Esophagus (tissue), 2 donors: ENCODE results near the gene WDR88. TPM values are rescaled to one million over a fixed set of nuclear protein-coding genes. Genes with fewer than 3 reads are reported as not detected.
"Not testable (repeated sequence)": the region's sequence is repeated elsewhere in the genome, so short reads cannot be mapped to it uniquely, and the experiment has no call there.

ENCODE experiments used
- H3K27ac ChIP-seq, 2 donors: one replicate each; pipeline ENCODE4 v1.5.1; 2013; ENCODE audit warnings: low read depth in 2 of 2, mild to moderate bottlenecking in 2 of 2, inconsistent platforms in 1 of 2, low read length in 1 of 2, moderate library complexity in 1 of 2
- H3K27me3 ChIP-seq, 2 donors: one replicate each; pipeline ENCODE4 v1.6.1; 2013; ENCODE audit warnings: low read length in 2 of 2, control low read depth in 1 of 2, mild to moderate bottlenecking in 1 of 2; ENCODE audit not compliant: insufficient read depth in 2 of 2, control insufficient read depth in 1 of 2
- H3K36me3 ChIP-seq, 2 donors: one replicate each; pipeline ENCODE4 v1.6.1; 2013; ENCODE audit warnings: low read length in 1 of 2; ENCODE audit not compliant: control insufficient read depth in 2 of 2, insufficient read depth in 2 of 2
- H3K4me1 ChIP-seq, 2 donors: one replicate each; pipeline ENCODE4 v1.6.1; 2013; ENCODE audit warnings: low read length in 1 of 2; ENCODE audit not compliant: control insufficient read depth in 2 of 2, insufficient read depth in 2 of 2
- H3K4me3 ChIP-seq, 2 donors: one replicate each; pipeline ENCODE4 v1.5.1; 2013; ENCODE audit warnings: low read length in 2 of 2, mild to moderate bottlenecking in 2 of 2, low read depth in 1 of 2, moderate library complexity in 1 of 2
- H3K9me3 ChIP-seq, 2 donors: one replicate each; pipeline ENCODE4 v1.6.1; 2013; ENCODE audit warnings: mild to moderate bottlenecking in 2 of 2, low read depth in 1 of 2, low read length in 1 of 2, moderate library complexity in 1 of 2; ENCODE audit not compliant: control insufficient read depth in 2 of 2, insufficient read depth in 1 of 2
- WGBS, 2 donors: extraction: QIAGEN DNeasy Blood & Tissue Kit; methylation state at CpG; one replicate each; pipeline ENCODE4 v1.1.7; 2013; 5-methylcytosine and 5-hydroxymethylcytosine counted together
- polyA plus RNA-seq, 2 donors: library from polyadenylated mRNA; stranded (reverse); fragments of 200-250 nt; gene quantifications; one replicate each; pipeline ENCODE4 v1.2.3, GENCODE V29; 2013
- donor health status: healthy with polysubstance abuse.
- donor health status: Bipolar disorder and iron deficiency.

The WDR88 gene
- polyA plus RNA-seq, 2 donors, result not detected

GRCh38 chr19:33222255-33222654, 90.3 kb downstream of the WDR88 start:
- peaks cover 0 to 12% of the 10 kb centered on the region in 2 donors for H3K27me3 ChIP-seq
- not testable (repeated sequence) for H3K36me3 ChIP-seq, H3K27ac ChIP-seq, H3K4me1 ChIP-seq, H3K9me3 ChIP-seq, H3K4me3 ChIP-seq
- 83 to 88% methylated on average over 2 of the region's 2 CpGs for WGBS, 2 donors

- Histone ChIP-seq H3K36me3 (no peaks in the 10 kb centered on the region), H3K4me3 (no peak overlapping the region), H3K4me1 (no peaks in the 10 kb centered on the region), H3K9me3 (peaks cover 6 to 8% of the 10 kb centered on the region in 2 donors), H3K27ac (no peak overlapping the region), H3K27me3 (peaks cover 0 to 13% of the 10 kb centered on the region in 2 donors)
- WGBS, 2 donors, result 60 to 69% methylated on average over 17 to 18 of the region's 18 CpGs
These were observed 93.0 kb downstream of the WDR88 start for GRCh38 chr19:33224694-33225457.

Other genes with a start within 250 kb of the WDR88 start
- 1 to 10 TPM; 6.3 to 8.2 TPM for gene CEP89, start 160.2 kb upstream of the WDR88 start, polyA plus RNA-seq
- 1 to 10 TPM in 1 of 2 donors, under 1 TPM in 1; 0.51 to 1.7 TPM for gene FAAP24, start 159.9 kb upstream of the WDR88 start, polyA plus RNA-seq
- under 1 TPM; 0.26 to 0.76 TPM for gene RHPN2, start 67.2 kb upstream of the WDR88 start, polyA plus RNA-seq
- 1 to 10 TPM; 4.3 to 5.2 TPM for gene GPATCH1, start 50.9 kb upstream of the WDR88 start, polyA plus RNA-seq
- 1 to 10 TPM; 4.1 to 5.7 TPM for gene LRP3, start 62.2 kb downstream of the WDR88 start, polyA plus RNA-seq
- under 1 TPM in 1 of 2 donors, not detected in 1; 0.04 TPM for gene SLC7A10, start 93.7 kb downstream of the WDR88 start, polyA plus RNA-seq
- gene CEBPA, start 170.4 kb downstream of the WDR88 start, polyA plus RNA-seq, result 10 to 100 TPM; 14.1 to 19.4 TPM
- gene CEBPG, start 241.6 kb downstream of the WDR88 start, polyA plus RNA-seq, result 10 to 100 TPM; 18.3 to 20.6 TPM